ENCODE results near the gene WDPCP. TPM values are rescaled to one million over a fixed set of nuclear protein-coding genes. Genes with fewer than 3 reads are reported as not detected.
"Not testable (repeated sequence)": the region's sequence is repeated elsewhere in the genome, so short reads cannot be mapped to it uniquely, and the experiment has no call there.

The WDPCP gene
- total RNA-seq, 1 experiment from 2014 or later, result 3.7 TPM

DNA sequence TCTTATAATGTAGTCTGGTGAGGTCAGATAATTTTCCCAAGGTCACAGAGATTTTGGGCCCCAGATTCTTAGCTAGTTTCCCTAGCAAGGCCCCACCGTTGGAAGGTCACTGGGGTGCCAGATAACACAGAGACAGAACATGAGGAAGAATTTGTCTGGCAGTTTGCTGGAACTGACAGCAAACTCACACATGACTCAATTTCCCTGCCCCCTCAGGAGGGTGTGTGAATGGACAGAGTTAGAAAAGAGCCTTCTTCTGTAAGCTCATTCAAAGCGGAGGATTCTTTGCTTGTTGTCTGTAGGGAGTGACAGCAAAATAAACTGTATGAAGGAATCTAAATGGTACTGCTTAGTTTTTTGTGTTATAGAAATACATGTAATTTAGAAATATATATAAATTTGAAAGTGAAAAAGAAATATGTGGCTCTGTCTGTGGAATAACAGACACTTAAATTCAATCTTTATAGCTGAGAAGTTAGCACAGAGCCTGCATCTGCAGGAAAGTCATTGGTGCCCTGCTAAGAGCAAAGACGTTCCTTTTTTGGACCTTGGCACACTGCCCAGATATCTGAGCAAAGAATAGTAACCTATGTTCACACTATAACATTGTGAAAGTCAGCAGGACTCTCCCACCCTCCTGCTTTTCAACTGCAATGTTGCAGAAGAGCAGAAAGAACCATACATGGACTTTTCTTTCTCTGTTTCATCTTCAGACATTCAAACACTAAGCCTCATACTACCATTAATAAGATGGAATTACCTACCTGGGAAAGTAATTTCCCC lies 2.5 kb upstream of the WDPCP start:
- no peak for DNase-seq (ENCODE audit: low spot score)

GRCh38 chr2:63589148-63589958 lies 1.1 kb upstream of the WDPCP start:
- DNase-seq (ENCODE audit: low spot score), result no peak

DNA sequence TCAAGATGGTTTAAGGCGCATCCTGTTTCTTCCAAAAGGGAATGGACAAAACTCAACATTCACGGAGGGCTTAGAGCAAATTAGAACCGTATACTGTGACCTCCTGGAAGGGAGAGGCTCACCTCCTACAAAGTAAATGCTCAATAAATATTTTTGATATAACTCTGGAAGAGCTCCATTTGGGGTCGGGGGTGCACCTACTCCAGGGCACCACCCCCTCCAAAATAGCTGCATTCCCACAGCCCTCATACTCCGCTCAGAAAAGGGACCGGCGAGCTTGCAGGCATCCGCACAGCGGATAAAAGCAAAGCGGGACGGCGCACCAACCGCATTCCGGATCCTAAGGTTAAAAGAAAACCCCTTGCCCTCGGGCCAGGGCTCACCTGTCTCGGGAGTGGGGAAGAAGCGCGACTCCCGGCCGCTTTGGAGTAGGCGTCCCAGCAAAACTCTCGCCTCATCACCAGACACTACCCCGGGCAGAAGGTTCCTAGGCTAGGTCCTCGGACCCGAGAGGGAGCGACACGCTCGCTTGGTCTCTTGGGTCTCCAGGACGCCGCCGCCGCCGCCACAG lies 378 bp downstream of the WDPCP start:
- DNase-seq (ENCODE audit: low spot score), result no peak

- DNase-seq (ENCODE audit: low spot score), result no peak
Measured at GRCh38 chr2:63582873-63583272, 5.4 kb downstream of the WDPCP start.

- DNase-seq (ENCODE audit: low spot score), result no peak
Measured at GRCh38 chr2:63581298-63581961, 6.8 kb downstream of the WDPCP start.

GRCh38 chr2:63580651-63581297 lies 7.5 kb downstream of the WDPCP start:
- DNase-seq (ENCODE audit: low spot score), result no peak

DNA sequence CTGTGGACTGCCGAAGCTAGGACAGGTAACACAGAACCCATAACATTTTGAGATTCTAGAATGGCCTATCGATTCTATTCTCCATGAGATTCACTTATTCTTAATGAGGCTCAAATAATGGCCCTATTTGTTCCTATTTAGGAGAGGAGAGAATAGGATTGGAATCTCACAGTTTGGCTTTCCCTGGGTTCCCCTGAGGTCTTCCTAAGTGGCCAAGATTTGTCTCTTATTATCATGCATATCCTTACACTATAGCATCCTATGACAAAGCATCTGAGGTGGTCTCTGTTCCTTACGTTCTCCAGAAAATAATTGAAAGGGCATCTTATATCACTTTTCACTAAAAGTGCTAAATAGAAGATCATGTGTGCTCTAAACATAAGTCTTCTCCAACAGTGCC lies 9.5 kb downstream of the WDPCP start:
- no peak for DNase-seq (ENCODE audit: low spot score)

- DNase-seq (ENCODE audit: low spot score), result no peak
Measured at GRCh38 chr2:63576546-63576945, 11.7 kb downstream of the WDPCP start.

GRCh38 chr2:63573726-63574345 lies 14.4 kb downstream of the WDPCP start:
- DNase-seq (ENCODE audit: low spot score), result not testable (repeated sequence)

DNA sequence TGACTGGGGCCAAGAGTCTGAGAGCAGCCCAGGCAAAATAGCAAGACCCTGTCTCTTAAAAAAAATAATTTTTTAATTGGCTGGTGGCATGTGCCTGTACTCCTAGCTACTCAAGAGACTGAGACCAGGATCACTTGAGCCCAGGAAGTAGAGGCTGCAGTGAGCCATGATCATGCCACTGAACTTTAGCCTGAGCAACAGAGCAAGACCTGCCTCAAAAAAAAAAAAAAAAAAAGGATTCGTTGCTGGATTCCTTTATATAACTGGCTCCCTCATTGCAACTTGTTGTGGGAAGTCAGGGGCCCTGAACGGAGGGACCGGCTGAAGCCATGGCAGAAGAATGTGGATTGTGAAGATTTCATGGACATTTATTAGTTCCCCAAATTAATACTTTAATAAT lies 15.3 kb downstream of the WDPCP start:
- DNase-seq (ENCODE audit: low spot score), result not testable (repeated sequence)

- DNase-seq (ENCODE audit: low spot score), result no peak
Measured at GRCh38 chr2:63572001-63572400, 16.3 kb downstream of the WDPCP start.

DNA sequence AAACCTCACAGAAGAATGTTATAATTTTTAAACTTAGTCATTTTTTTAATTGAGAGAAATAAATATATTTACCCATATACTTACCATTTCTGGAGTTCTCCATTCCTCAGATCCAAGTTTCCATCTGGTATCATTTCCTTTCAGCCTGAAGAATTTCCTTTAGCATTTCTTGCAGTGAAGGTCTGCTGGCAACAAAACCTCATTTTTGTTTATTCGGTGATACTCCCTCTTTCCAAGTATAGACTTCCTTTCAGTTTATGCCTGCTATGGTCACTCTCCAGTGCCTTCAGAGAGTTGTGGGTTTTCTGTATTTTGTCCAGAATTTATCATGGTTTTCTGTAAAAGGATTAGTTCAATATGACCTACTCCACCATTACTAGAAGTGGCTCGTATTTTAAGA lies 17.0 kb downstream of the WDPCP start:
- no peak for DNase-seq (ENCODE audit: low spot score)

DNA sequence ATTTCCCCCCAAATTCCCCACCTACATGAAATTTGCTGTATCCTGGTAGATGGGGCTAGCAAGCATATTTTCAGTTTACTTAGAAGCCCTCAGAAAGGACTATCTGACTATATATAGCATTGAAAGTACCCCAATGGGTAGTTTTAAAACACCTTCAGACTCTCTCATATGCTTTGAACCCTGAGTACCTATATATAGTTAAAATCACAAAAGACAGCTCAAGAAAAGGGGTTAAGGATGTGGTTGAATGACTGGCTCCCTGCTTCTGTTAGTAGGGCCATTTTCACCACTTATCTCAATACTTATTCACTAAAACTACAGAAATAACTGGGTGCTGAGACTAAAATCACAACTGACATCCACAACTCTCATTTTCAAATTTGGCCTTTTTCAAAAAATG lies 18.5 kb downstream of the WDPCP start:
- no peak for DNase-seq (ENCODE audit: low spot score)

- no peak for DNase-seq (ENCODE audit: low spot score)
Measured at GRCh38 chr2:63562751-63563150, 25.5 kb downstream of the WDPCP start.

GRCh38 chr2:63558922-63559321 lies 29.4 kb downstream of the WDPCP start:
- not testable (repeated sequence) for DNase-seq (ENCODE audit: low spot score)

DNA sequence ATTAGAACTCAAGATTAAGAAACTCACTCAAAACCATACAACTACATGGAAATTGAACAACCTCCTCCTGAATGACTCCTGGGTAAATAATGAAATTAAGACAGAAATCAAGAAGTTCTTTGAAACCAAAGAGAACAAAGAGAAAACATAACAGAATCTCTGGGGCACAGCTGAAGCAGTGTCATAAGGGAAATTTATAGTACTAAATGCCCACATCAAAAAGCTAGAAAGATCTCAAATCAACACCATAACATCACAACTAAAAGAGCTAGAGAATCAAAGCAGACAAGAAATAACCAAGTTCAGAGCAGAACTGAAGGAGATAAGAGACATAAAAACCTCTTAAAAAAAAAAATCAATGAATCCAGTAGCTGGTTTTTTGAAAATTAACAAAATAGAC lies 30.5 kb downstream of the WDPCP start:
- DNase-seq (ENCODE audit: low spot score), result not testable (repeated sequence)

GRCh38 chr2:63555931-63556330 lies 32.3 kb downstream of the WDPCP start:
- no peak for DNase-seq (ENCODE audit: low spot score)

- no peak for DNase-seq (ENCODE audit: low spot score)
Measured at GRCh38 chr2:63555299-63555698, 33.0 kb downstream of the WDPCP start.

DNA sequence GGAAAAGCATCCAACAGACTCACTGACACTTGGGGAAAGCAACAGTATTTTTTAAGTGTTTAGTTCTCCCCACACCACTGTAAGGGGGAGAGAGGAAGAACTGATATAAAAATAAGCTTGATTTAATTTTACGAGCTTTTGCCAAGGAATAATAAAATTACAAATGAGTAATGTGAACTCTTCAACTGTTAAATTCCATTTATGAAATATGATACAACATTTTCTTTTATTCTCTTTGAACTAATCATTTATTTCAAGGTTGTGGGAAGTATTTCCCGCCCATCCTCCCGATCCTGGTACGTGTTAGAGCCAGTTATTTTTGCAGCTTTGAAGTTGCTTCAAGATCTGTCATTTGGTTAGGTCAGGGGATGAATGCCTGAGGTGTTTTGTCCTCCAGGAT lies 35.2 kb downstream of the WDPCP start:
- no peak for DNase-seq (ENCODE audit: low spot score)

DNA sequence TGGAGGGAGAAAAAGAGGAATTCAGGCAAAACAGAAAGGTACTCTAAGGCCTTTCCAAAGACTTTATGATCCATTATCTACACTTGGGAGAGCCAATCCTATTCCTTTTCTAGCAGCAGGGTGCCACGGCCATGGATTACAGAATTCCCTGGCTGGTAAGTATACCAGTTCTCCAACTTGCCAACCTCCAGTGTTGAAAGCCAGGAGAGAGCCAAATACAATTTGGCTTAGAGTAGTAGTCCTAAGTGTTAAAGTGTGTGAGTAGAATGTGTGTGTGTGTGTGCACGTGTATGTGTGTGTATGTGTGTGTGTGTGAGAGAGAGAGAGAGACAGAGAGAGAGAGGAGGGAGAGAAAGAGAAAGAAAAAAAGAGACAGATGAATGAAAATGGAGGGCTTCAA lies 43.3 kb downstream of the WDPCP start:
- DNase-seq (ENCODE audit: low spot score), result no peak

DNA sequence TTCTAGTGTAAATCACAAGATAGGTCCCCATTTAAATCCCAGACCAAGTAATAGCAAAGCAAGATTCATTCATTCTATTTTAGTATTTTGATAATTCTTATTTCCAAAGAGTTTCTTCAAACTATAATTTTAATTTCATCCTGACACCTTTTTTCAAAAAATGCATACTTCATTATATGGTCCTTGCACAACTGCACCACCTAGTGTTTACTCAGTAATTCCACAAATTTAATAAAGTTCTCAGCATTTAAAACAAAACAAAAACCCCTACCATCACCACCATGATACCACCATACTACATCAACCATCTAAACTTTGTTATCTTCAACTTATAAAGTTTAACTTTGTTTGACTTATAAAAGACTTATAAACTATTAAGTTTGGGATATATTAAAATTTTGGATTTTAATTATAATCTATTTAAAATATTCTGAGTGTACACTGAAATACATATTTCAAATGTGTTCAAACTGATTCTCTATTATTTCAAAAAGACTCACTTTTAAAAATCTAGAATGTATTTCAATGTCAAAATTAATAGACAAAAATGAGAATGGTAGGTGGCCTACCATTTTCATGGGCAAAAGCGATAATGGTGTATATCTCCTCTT lies 44.2 kb downstream of the WDPCP start:
- DNase-seq (ENCODE audit: low spot score), result peak; percentile 13

Data from H4 (cell line).